HG03175 (cell line): ENCODE results near the gene POLR2J.
A peak's percentile ranks its signal among the peaks of the same experiment; 100 is the strongest.
"Not testable (repeated sequence)": the region's sequence is repeated elsewhere in the genome, so short reads cannot be mapped to it uniquely, and the experiment has no call there.

Experiments
- ATAC-seq: cut with Tn5 transposase; IDR thresholded peaks from one replicate; pipeline ENCODE4 v1.9.1; 2021; ENCODE audit warnings: mild to moderate bottlenecking, moderate library complexity; ENCODE audit not compliant: unreplicated experiment

The POLR2J gene

DNA sequence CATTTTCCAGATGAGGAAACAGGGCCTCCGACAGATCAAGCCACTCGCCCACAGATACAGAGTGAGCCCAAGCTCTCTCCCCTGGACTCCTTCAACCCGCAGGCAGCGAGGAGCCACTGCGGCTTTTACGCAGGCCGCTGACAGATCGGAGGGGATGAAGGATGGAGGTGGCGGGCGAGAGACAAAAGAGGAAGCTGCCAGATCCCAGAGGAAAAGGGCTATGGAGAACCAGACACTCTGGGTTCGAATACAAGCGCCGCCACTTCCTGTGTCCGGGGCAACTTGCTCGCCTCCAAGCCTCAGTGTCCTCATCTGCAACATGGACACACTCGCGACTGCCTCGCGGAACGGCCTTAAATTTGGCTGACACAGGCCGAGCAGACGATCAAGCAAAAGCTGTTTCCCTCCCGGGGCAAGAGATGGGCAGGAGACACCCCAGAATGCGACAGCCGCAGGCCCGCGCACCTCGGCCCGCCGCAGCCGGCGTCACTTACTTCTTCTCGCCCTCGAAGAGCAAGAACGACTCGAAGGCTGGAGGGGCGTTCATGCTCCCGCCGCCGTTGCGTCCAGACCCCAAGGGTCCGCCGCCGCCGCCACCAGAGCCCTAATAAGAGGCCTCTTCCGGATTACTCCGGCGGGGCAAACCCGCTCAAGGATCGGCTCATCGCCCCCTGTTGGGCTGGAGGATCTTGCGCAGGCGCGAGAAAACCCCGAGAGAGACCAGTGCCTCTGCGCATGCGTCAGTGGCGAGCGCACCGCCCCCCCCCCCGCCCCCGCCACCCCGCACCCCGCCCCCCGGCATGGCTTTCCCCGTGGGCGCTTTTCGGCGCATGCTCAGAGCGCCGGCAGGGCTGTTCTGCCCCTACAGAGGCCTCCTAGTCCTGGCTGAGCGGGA is at the start of gene POLR2J:
Gene POLR2J (minus strand): TSS at position 609 of the 895 bp plus-strand sequence. CDS start 62 bp downstream, at position 547.
- ATAC-seq, result peak; percentile 83

DNA sequence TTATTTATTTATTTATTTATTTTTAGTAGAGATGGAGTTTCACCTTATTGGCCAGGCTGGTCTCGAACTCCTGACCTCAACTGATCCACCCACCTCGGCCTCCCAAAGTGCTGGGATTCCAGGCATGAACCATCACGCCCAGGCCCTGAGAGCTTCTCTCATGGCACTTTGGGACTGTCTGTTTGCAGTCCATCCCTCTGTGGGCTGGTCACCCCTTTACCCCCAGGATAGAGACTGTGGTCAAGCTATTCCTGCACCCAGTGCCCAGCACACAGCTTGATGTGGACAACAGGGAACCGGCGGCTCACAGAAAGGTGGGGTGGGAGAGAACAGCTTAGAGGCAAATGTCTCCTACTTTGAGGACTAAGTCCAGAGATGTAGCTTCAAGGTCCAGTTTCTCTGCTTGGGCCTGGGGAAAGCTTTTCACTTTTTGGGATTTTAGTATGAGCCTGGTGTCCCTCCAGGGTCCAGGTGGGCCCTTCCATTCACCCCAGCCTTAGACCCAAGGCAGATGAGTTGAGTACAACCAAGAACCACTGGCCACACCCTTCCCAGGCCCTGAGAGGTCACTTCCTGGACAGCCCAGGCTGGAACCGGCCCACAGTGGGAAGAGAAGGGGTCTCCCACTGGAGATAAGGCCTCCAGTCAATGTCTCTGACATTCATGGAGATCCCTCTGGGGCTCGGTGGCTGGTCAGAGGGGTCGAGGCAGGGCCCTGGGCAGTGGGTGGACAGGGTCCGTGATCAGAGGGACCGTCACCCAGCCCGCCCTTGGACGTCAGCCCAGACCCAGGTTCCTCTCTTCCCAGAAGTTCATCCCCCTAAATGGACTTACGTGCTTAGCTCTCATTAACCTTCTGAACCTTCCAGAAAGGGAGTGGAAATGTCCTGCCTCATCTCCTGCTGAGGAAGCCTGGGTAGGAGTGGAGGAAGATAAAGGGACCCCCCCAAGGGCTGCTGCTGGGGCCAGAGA is 49.4 kb upstream of the POLR2J start:
- not testable (repeated sequence) for ATAC-seq

DNA sequence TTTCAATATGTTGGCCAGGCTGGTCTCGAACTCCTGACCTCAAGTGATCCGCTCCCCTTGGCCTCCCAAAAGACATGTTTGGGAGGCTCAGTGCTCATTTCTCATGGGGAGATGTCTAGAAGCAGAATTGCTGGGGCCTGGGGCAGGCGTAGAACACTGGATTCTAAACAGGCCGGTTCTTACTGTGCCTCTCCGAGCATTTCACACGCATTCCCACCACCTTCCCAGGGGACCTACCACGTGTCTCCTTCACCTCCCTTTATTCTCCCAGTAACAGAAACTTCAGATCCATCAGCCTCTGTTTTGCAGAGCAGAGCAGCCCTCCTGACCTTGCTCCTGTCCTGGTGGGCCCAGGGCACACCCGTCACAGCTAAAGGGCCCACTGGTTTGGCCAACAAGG is 48.5 kb upstream of the POLR2J start:
- not testable (repeated sequence) for ATAC-seq

DNA sequence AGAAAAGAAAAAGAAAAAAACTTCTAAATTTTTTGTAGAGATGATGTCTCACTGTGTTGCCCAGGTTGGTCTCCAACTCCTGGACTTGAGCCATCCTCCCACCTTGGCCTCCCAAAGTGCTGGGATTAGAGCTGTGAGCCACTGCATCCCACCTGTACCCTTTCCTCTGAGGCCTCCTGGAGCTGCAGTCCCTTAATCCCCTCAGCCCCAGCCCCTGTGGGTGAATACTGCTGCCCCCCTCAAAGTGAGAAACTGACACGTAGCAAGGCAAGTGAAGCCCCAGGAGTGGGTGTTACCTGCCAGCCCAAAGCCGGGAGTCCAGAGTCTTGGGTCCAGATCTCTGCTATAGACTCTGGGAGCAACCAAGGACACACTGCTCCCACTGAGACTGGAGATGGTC is 46.1 kb upstream of the POLR2J start:
- ATAC-seq, result not testable (repeated sequence)

DNA sequence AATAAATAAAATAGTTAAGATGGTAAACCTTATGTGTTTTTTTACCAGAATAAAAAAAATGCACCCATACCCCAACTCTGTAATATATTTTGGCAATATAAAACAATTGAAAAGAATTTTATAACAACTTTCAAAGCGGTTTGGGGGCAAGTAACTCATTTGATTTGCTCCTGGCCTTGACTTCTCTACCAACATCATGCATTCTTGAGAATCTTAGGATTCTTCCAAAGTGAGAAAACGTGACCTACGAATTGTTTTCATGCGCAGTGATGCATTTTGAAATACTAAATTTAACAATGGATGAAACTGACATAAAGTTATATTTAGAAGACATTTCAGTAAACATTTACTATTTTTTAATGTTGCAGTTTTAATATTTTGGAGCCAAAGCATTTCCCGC is 42.1 kb upstream of the POLR2J start:
- ATAC-seq, result not testable (repeated sequence)

DNA sequence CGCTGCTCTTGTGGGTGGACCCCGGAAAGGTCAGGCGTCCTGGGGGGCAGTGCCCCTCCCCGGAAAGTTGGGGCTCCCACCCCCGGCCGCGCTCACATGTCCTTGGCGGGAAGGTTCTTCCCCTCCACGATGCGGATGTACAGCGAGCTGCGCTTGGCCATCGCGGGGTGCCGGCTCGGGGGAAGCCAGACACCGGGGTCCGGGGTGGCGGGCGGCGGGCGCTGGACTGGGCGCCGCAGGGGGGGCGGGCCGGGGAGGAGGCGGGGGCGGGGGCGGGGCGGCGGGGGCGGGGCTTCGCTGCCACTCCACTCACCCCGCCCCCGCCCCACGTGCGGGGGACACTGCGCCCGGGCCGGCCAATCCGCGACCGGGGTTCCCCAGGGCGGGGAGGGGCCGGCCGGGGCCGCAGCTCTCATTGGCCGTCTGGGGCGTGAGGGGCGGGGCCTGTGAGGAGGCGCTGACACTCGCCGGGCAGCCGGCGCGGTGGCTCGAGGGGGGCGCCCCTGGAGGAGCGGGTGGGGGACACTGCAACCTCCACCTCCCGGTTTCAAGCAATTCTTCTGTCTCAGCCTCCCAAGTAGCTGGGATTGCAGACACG is 38.9 kb upstream of the POLR2J start, which contains the start of gene RASA4B:
Gene RASA4B (minus strand): TSS at position 228 of the 598 bp plus-strand sequence. CDS start 67 bp downstream, at position 161.
- peak; percentile 75 for ATAC-seq

DNA sequence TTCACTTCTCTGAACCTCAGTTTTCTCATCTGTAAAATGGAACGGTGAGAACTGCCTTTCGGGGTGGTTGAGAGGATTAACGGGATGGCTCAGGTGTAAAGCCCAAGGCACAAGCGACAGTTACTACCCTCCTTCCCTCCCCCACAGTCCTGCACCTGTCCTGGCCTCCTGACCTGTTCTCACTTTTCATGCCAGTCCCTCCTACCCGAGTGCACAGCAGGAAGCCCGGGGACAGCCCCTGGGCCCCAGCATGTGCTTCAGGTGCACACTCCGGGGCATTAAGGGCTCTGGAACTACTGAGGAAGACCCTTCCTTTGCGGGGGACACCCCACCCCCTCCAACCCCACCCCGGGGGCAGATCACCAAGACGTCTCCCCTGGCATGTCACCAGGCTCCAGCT is 38.2 kb upstream of the POLR2J start:
- not testable (repeated sequence) for ATAC-seq

DNA sequence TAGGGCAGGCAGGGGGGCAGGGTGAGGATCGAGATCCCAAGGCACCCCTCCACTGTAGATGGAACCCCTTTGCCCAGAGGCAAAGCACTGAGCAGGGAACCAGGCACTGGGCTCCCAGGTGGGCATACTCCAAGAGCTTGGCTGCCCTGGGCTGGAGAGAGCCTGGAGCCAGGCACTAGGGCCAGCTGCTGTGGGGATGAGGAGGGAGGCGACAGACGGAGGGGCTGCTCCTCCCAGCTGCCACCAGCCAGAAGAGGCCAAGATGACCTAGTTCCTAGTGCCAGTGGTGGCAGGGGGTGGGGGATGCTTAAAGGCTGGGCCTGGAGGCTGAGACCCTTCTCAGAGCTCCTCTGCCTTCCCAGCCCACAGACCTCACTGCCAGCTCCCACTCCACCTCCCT is 37.2 kb upstream of the POLR2J start:
- not testable (repeated sequence) for ATAC-seq

DNA sequence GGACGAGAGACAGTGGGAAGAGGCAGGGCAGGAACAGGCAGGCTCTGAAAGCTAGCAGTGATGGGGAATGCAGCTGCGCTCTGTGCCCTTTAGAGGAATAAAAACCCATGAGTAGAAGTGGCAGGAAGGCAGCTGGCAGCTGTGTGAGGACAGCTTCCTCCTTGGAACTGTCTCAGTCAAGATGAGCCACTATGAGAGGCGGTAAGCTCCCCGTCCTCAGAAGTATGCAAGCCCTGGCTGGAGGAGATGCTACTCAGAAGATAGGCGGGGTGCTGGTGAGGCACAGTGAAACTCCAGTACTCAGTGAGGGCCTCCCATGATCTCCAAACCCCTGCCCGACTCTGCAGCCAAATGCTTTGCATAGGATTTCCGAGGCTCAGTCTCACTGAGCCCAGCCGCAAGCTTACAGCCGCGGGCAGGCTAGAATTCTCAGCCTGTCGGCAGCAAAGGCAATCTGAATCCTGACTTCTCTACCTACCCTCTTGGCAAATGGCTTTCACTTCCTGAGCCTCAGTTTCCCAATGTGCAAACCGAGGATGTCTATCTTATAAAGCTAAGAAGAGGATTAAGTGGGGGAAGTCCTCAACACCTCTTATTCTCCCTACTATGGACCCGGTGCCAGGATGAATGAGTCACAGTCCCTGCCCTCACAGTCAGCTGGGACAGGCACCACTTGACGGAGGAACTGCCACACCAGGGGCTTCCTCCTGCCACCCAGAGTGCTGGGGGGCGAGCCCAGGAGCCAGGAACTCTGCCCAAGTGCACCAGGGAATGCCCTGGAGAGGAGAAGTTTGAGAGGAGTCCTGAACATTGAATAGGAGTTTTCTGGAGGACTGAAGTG is 36.4 kb upstream of the POLR2J start:
- peak; percentile 70 for ATAC-seq

DNA sequence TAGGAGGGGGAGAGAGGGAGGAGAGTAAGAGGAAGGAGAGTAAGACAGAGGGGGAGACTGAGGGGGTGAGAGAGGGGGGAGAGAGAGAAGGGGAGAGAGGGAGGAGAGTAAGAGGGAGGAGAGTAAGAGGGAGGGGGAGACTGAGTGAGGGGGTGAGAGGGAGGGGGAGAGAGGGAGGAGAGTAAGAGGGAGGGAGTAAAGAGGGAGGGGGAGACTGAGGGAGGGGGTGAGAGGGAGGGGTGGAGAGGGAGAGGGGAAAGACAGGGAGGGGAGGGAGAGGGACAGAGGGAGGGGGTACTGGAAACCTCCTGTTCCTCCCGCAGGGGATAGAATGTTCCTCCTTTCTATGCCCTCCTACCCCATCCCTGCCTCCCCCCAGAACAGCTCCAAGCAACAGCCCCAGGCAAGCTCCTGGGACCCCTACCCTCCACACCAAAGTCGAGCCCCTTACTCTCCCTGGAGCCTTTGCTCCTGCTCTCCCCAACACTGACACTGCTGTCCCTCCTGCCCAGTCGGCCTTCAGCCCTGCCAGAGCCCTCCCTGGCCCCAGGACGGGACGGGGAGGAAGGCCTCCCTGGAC is 34.0 kb upstream of the POLR2J start:
- ATAC-seq, result not testable (repeated sequence)

DNA sequence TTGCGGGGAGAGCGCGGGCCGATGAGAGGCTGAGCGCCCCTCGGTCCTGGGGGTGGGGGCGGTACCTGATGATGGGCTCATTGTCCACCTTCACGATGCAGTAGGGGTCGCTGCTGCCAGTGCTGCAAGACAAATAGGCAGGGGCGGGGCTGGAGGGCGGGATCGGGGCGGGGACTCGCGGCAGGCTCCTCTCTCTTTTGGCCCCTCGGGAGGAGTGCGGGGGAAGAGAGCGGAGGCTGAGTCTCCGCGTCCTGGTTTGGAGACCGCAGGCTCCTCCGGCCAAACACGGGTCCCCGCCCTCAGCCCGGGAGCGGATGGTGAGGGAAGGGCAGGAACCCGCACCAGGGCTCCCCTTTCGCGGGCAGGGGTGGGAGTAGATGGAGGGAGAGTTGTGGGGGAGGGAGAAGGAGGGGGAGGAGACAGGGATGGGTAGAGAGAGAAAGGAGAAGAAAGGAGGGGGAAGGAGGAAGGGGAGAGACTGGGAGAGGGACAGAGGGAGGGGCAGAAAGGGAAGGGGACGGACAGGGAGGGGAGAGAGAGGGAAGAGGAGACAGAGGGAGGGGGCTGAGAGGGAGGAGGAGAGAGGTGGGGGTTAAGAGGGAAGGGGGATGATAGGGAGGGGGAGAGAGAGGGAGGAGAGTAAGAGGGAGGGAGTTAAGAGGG is 33.3 kb upstream of the POLR2J start:
- peak; percentile 41 for ATAC-seq

DNA sequence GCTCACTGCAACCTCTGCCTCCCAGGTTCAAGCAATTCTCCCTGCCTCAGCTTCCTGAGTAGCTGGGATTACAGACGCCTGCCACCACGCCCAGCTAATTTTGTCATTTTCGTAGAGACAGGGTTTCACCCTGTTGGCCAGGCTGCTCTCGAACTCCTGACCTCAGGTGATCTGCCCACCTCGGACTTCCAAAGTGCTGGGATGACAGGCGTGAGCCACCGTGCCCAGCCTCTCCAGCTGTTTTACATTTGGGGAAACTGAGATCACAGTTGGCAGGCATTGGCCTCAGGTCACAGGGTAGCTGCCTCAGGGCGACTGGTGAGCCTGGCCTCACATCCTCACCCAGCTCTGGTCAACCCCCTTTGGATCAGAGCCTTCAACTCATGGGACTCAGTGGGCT is 31.9 kb upstream of the POLR2J start:
- not testable (repeated sequence) for ATAC-seq

DNA sequence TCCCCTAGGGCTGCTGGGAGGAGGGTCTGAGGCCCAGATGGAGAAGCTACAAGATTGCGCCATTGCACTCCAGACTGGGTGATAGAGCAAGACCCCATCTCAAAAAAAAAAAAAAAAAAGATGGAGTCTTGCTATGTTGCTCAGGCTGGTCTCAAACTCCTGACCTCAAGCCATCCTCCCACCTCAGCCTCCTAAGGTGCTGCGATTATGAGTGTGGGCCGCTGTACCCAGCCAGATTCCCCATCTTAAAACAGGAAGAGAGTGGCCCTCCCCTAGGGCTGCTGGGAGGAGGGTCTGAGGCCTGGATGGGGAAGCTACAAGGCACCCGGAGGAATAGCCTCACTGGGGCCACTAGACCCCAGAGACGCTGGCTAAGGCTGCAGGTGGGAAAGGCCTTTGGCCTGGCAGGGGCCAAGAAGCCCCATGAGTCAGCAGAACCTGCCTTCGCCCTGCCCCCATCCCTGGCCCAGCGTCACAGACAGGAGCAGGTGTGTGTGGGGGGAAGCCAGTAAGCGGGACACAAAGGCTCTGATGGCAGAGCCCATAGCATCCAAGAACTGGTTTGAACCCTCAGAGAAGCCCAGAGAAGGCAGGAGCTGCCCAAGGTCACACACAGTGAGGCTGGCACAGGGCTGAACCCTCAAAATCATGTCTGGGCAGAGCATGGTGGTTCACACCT is 28.8 kb upstream of the POLR2J start:
- ATAC-seq, result not testable (repeated sequence)

DNA sequence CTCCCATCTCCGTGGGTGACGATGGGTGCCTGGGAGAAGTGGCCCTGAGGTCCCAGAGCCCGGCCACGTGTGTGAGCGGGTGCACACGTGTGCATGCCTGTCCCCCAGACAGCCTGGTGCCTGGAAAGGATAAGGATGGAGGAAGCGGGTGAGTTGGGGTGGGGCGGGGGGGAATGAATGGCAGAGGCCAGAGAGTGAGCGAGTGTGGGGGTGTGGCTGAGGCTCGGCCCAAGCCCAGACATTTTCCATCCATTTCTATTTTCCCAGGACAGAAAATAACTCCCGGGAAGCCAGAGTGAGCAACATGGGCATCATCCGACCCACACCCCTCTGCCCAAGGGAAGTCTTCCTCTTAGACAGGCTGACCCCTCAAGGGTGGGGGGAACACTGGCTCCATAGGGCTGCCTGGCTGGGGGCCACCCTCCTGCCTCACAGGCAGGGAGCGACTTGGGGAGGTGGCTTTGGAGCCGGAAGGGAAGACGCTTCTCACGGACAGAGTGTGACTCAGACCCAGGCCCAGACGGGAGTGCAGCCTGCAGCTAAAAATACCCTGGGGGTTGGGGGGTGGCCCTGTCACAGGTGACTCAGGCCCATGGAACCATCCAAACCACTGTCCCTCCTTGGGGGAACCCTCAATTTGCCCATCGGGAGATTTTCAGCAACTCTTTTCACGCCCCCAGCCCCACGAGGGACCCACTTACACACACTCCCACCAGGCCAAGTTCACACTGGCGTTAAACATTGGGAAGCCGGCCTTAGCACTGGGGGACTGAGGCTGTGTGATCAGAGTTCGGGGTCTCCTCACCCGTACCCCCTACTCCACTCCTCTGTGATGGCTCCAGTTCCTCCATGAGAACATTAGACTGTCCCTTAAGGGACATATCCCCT is 26.8 kb upstream of the POLR2J start:
- not testable (repeated sequence) for ATAC-seq

DNA sequence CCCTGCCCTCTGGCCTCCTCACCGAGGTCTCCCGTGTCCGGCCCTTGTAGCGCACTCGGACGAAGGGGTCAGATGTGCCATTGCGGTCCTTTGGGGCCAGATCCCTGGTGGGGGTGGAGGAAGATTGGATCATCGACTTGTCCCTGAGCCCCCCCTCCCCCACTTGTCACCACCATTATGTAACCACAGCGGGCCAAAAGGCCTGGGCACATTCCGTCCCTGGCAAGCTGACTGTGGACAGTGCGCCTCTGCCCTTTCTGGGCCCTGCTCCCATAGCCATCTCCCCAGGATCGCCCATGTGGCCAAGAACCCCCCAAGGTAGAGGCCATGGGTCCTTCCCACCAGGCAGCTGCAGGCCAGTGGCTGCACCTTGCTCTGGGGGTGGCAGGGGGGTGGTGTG is 24.4 kb upstream of the POLR2J start:
- ATAC-seq, result not testable (repeated sequence)

DNA sequence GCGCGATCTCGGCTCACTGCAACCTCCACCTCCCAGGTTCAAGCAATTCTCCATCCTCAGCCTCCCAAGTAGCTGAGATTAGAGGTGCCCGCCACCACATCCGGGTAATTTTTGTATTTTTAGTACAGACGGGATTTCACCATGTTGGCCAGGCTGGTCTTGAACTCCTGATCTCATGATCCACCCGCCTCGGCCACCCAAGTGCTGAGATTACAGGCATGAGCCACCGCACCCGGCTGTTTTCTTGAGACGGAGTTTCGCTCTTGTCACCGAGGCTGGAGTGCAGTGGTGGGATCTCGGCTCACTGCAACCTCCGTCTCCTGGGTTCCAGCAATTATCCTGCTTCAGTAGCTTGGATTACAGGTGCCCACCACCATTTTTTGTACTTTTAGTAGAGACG is 19.6 kb upstream of the POLR2J start:
- not testable (repeated sequence) for ATAC-seq

DNA sequence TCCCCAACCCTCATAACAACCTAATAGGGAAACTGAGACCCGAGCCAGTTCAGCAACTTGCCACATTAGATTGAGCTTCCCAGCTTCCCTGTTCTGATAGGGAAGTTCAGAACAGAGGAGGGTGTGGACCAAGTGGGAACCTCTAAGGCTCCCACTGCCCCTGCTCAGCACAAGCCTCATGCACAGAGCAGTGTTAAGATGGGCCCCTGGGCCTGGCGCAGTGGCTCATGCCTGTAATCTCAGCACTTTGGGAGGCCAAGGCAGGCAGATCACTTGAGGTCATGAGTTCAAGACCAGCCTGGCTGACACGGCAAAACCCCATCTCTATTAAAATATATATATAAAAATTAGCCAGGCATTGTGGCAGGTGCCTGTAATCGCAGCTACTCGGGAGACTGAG is 18.6 kb upstream of the POLR2J start:
- not testable (repeated sequence) for ATAC-seq
